Adipocyte (in vitro differentiated cells): ENCODE measurements around the gene DENR.
A peak's percentile ranks its signal among the peaks of the same experiment; 100 is the strongest.

ENCODE experiments used
- DNase-seq: peaks from one replicate; pipeline ENCODE4 v3.0.0-alpha.2; 2015; ENCODE audit warnings: low read depth
- H3K27me3 ChIP-seq: replicated peaks from 2 replicates; pipeline ENCODE4 v1.7.0; 2013; ENCODE audit warnings: mild to moderate bottlenecking, low read length, moderate library complexity; ENCODE audit not compliant: control insufficient read depth, insufficient read depth
- H3K36me3 ChIP-seq: 2 replicates; pipeline ENCODE4 v1.7.0; 2013; ENCODE audit warnings: low read length, mild to moderate bottlenecking, moderate library complexity; ENCODE audit not compliant: control insufficient read depth, insufficient read depth, severe bottlenecking
- H3K4me1 ChIP-seq: 2 replicates; pipeline ENCODE4 v1.7.0; 2013; ENCODE audit warnings: mild to moderate bottlenecking, low read length, moderate library complexity; ENCODE audit not compliant: control insufficient read depth, insufficient read depth
- H3K4me3 ChIP-seq: 2 replicates; pipeline ENCODE4 v1.7.0; 2013; ENCODE audit warnings: mild to moderate bottlenecking, low read length, moderate library complexity
- H3K9ac ChIP-seq: 2 replicates; pipeline ENCODE4 v1.7.0; 2013; ENCODE audit warnings: mild to moderate bottlenecking, low read length, moderate library complexity
- H3K9me3 ChIP-seq: 2 replicates; pipeline ENCODE4 v1.7.0; 2013; ENCODE audit warnings: mild to moderate bottlenecking, low read length, moderate library complexity; ENCODE audit not compliant: control insufficient read depth

The DENR gene

GRCh38 chr12:122722387-122722786 is 30.2 kb upstream of the DENR start:
- Histone ChIP-seq H3K9me3 (no peaks in the 10 kb centered on the region), H3K27me3 (no peaks in the 10 kb centered on the region), H3K4me3 (no peak overlapping the region), H3K4me1 (peaks cover 5% of the 10 kb centered on the region), H3K9ac (no peak overlapping the region), H3K36me3 (no peaks in the 10 kb centered on the region)
- DNase-seq = no peak

GRCh38 chr12:122724641-122725243 is 27.9 kb upstream of the DENR start:
- Histone ChIP-seq H3K4me1 (peaks cover 11% of the 10 kb centered on the region), H3K27me3 (no peaks in the 10 kb centered on the region), H3K9me3 (no peaks in the 10 kb centered on the region), H3K36me3 (no peaks in the 10 kb centered on the region), H3K4me3 (no peak overlapping the region), H3K9ac (no peak overlapping the region)
- DNase-seq = no peak

GRCh38 chr12:122725452-122726079 is 27.1 kb upstream of the DENR start:
- no peak for DNase-seq
- H3K9ac ChIP-seq = no peak overlapping the region
- peaks cover 14% of the 10 kb centered on the region for H3K4me1 ChIP-seq
- no peaks in the 10 kb centered on the region for H3K36me3 ChIP-seq
- no peaks in the 10 kb centered on the region for H3K9me3 ChIP-seq
- H3K4me3 ChIP-seq = no peak overlapping the region
- peaks cover 2% of the 10 kb centered on the region for H3K27me3 ChIP-seq

GRCh38 chr12:122726080-122726558 is 26.5 kb upstream of the DENR start:
- DNase-seq = no peak
- peaks cover 2% of the 10 kb centered on the region for H3K27me3 ChIP-seq
- no peaks in the 10 kb centered on the region for H3K9me3 ChIP-seq
- no peaks in the 10 kb centered on the region for H3K36me3 ChIP-seq
- H3K9ac ChIP-seq = no peak overlapping the region
- peaks cover 20% of the 10 kb centered on the region for H3K4me1 ChIP-seq
- no peak overlapping the region for H3K4me3 ChIP-seq

- H3K4me3 ChIP-seq = peak overlapping the region; percentile 80
- no peaks in the 10 kb centered on the region for H3K9me3 ChIP-seq
- peak overlapping the region; percentile 79 for H3K9ac ChIP-seq
- peaks cover 21% of the 10 kb centered on the region for H3K4me1 ChIP-seq
- H3K27me3 ChIP-seq = peaks cover 2% of the 10 kb centered on the region
- no peak for DNase-seq
- H3K36me3 ChIP-seq = no peaks in the 10 kb centered on the region
These were observed 22.9 kb upstream of the DENR start for GRCh38 chr12:122729583-122730214.

DNA sequence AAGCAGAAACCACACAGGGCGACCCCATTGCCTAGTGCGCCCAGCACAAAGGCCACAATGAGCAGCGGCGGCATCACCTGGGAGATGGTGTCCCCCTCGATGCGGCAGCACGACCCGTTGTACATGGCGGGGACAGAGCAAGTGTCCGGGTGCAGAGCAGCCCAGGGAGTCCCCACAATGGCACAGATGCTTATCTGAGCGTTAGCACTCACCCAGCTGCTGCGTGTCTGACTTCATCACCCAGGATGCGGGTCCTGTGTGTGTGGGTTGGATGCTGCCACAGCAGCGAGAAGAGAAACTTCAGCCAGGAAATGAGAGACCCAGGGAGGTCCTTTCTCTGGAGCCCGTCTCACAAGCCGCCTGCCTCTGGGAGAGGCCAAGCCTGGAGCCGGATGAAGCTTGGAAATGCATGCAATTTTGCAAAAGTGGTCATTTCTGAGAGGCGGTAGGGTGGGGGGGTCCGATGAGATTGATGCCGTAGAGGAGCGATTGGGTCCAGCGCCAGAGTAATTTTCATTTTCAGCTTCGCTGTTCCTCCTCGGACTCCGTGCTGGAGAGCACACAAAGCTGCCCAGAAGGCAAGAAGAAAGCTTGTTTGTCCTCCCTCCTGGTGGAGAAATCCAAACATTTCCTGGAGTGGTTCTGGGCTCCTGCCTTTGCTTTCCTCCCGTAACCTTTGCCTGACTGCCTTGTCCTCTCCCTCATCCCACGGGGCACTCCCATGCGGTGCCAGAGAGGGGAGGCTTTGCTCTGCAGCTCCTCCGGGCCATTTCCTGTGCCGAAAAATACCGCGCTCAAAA is 22.2 kb upstream of the DENR start, which contains the start of gene HCAR1:
HCAR1 (minus strand) TSS at position 630 of the 800 bp plus-strand sequence; CDS start at position 125, 505 bp downstream.
- DNase-seq = peak; percentile 29
- H3K4me3 ChIP-seq = peak within 1 kb of the TSS; percentile 80

DNA sequence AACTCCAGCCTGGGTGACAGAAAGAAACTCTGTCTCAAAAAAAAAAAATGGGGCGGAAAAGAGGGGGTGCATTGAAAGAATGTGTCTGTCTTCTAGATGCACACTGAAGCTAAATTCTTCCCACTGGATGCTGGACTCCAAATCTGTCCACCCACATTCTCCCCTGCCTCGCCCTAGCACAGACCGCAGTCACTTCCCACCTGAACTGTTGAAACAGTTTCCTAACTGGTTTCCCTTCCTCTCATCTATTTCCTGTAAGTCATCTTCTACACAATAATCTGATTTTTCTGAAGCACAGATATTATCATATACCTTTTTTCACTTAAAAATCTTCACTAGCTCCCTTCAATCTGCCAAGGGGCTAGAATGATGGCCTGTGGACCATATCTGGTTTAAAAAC is 20.5 kb upstream of the DENR start:
- H3K9me3 ChIP-seq = no peaks in the 10 kb centered on the region
- H3K36me3 ChIP-seq = no peaks in the 10 kb centered on the region
- H3K4me1 ChIP-seq = peaks cover 21% of the 10 kb centered on the region
- H3K4me3 ChIP-seq = no peak overlapping the region
- DNase-seq = no peak
- no peak overlapping the region for H3K9ac ChIP-seq
- peaks cover 2% of the 10 kb centered on the region for H3K27me3 ChIP-seq

More for the DNA sequence above, 22.2 kb upstream of the DENR start, which contains the start of gene HCAR1:
- no peaks in the 10 kb centered on the region for H3K36me3 ChIP-seq
- H3K9ac ChIP-seq = peak within 1 kb of the TSS; percentile 79
- peaks cover 21% of the 10 kb centered on the region for H3K4me1 ChIP-seq
- peaks cover 2% of the 10 kb centered on the region for H3K27me3 ChIP-seq
- no peaks in the 10 kb centered on the region for H3K9me3 ChIP-seq

DNA sequence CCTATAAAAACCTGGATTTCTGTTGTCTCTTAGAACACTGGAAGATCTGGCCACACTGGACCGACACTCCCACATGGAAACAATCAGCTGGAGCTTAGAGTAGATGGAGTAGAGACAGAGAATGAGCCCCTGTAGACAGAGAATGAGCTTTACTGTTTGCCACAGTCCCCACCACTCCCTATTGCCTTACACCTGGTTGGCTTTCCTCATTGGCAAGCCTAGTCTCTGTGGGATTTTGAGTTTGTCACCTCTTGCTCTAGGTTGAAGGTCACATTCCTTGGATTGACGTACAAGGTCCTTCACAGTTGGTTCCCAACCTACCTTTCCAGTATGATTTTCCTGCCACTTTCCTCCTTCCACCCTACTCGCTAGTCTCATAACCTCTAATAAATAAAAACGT is 20.0 kb upstream of the DENR start:
- Histone ChIP-seq H3K27me3 (peaks cover 2% of the 10 kb centered on the region), H3K36me3 (no peaks in the 10 kb centered on the region), H3K9ac (no peak overlapping the region), H3K4me3 (no peak overlapping the region), H3K4me1 (peaks cover 21% of the 10 kb centered on the region), H3K9me3 (no peaks in the 10 kb centered on the region)
- no peak for DNase-seq

- H3K4me1 ChIP-seq = no peaks in the 10 kb centered on the region
- no peaks in the 10 kb centered on the region for H3K36me3 ChIP-seq
- no peak overlapping the region for H3K4me3 ChIP-seq
- H3K27me3 ChIP-seq = no peaks in the 10 kb centered on the region
- no peaks in the 10 kb centered on the region for H3K9me3 ChIP-seq
- no peak overlapping the region for H3K9ac ChIP-seq
- no peak for DNase-seq
These were observed 14.1 kb upstream of the DENR start for GRCh38 chr12:122738571-122738970.

DNA sequence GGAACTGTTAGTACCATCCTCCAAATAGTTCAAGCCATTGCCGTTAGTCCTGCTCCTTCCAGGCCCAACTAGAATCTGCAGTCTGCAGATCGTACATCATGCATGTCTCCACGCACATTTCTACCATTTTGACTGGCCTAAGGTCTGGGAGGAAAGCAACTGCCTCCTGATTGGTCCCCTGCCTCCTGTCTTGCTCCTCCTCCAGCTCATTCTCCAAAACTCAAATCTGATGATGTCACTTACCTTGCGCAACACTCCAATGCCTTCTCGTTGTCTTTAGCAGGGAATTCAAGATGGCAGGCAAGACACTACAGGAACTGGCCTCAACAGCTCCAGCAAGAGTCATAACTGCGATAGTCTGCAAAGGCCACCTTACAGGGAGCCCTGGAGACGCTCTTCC is 12.3 kb upstream of the DENR start:
- Histone ChIP-seq H3K4me3 (no peak overlapping the region), H3K27me3 (no peaks in the 10 kb centered on the region), H3K36me3 (no peaks in the 10 kb centered on the region), H3K4me1 (no peaks in the 10 kb centered on the region), H3K9ac (no peak overlapping the region), H3K9me3 (no peaks in the 10 kb centered on the region)
- DNase-seq = no peak
